Measurements from ENCODE around the gene ZMYM2.
"Not testable (repeated sequence)": the region's sequence is repeated elsewhere in the genome, so short reads cannot be mapped to it uniquely, and the experiment has no call there.

ZMYM2 gene

DNA sequence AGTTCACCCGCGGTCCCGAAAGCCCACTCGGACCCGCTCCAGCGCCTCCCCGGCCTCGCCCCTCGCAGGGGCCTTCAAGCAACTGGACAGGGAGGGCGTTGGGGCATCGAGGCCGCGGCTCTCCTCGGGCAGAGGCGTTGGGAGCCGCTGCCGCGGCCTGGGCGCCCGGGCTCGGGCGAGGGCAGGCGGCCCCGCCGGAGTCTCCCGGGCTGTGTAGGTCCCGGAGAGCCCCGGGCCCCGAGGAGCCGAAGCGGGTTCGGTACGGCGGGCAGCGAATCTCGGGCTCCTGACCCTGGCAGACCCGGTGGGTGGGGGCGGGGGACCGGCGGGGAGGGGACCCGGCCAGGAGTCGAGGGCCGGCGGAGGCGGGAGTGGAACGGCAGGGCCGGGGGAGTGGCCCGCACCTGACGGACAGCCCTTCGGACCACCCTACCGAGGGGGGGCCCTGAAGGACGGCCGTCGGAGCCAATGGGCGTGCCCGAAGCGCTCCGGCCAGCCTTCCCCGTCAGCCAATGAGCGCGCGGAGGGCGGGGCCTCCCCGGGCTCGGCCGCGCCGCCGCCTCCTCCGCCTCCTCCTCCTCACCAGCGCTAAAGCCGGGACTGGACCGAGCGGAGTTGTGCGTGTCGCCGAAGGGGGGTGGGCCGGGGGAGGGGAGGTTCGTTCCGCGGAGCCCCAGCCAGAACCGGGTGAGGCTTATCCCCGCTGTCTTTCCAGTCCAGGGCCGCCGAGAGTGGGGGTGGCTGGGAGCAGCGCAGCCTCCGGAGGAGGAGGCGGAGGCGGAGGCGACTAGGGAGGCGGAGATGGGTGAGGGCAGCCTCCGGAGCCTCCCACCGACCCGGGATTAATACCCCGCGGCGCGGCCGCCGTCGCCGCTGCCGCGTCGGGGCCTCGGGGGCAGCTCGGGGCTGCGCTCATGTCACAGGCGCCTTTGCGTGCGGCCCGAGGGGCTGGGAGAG is at the start of gene ZMYM2:
Gene ZMYM2 (plus strand): TSS at position 573 of the 957 bp plus-strand sequence. CDS start 34,346 bp downstream, outside the sequence.
- DNase-seq: peak; percentile 99

DNA sequence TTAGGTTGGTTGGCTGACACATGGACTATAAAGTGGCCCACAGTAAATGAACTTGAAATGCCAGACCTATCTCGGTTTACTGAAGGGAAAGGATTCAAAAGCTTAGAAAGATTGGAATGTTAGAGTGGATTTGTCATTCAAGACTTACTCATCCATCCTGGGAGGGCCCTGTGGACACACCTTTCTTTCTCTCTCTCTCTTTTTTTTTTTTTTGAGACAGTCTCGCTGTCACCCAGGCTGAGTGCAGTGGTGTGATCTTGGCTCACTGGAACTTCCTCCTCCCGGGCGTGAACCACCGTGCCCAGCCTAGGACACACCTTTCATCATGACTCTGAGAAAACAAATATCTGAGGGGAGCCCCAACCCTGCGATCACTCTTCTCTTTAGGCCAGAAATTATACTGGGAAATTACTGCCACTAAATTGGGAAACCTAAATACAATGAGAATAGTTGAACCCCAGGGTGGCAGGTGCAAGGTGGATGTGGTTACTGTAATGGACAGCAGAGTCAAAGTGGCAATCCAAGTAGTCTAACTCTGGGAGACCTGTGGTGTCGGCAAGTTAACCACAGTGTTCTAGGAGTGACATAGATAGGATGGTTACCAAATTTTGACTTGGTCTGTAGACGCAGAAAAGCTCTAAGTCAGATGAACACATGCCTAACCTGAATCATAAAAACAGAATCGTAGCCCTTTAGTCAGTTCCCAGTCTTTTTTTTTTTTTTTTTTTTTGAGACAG is 48.0 kb upstream of the ZMYM2 start:
- no peak for DNase-seq

DNA sequence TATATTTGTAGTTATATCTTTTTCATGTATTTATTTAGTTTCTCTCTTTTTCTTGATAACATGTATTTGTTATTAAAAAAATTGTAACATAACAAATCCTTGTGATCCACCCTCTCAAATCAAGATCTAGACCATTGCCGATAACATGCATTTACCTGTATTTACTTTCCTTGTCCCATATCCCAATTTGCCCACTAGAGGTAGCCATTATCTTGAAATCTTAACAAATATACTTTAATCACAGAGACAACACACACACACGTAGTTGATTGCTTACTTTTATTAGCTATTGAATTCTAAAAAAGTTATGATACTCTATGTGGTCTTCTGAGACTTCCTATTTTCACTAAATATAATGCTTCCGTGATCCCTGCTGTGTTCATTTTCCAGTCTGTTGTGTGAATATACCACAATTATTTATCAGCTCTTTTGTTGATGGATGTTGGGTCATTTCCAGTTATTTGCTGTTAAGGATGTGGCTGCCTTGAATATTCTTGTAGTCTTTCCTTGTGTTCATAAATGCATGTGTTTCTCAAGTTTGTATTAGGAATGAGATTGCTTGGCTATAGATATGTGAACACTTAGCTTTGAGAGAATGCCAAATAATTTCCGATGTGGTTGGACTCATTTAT is 31.3 kb upstream of the ZMYM2 start:
- peak; percentile 2 for DNase-seq

DNA sequence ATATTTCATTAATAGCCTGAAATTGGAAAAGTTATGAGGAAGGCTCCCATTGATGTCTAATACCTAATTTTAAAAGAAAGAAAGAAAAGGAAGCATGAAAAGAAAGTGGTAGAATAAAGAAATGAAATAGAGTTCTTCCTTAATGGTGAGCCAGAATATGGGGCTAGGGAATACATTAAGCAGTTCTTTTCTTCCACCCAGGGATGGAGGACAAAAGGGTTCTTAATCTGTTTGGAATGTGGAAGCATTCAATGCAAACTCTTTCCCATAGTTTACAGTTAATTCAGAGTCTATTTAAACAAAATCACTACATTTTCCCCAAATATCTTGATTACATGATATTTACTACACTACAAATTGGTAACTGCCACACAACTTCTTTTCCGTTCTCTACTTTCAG is 18.4 kb upstream of the ZMYM2 start:
- DNase-seq: no peak

DNA sequence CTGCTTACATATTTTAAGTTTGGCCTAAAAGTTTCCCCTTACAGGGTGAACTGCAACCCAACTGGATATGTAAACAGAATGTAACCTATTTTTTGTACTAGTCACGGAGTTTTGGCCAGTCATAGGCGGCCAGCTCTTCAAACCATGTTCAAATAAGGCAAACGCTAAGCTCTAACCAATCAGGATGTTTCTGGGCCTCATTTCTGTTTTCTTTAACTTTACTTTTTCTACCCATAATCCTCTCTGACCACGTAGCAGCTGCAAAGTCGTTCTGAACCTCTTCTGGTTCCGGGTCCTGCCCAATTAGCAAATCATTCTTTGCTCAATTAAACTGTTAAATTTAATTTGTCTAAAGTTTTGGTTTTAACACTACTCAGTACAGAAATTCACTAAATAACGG is 8.2 kb upstream of the ZMYM2 start:
- no peak for DNase-seq

DNA sequence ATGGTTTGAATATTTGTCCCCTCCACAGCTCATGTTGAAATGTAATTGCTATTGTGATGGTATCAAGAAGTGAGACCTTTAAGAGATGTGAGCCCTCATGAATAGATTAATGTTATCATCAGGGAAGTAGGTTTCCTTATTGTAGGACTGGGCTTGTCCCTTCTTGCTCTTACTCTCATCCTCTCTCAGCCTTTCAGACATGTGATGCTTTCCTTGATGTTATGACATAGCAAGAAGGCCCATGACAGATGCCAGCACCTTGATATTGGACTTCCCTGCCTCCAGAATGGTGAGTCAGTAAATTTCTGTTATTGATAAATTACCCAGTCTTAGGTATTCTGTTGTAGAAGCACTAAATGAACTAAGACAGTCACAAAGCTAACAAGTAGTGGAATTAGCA is 5.7 kb upstream of the ZMYM2 start:
- DNase-seq: no peak

DNA sequence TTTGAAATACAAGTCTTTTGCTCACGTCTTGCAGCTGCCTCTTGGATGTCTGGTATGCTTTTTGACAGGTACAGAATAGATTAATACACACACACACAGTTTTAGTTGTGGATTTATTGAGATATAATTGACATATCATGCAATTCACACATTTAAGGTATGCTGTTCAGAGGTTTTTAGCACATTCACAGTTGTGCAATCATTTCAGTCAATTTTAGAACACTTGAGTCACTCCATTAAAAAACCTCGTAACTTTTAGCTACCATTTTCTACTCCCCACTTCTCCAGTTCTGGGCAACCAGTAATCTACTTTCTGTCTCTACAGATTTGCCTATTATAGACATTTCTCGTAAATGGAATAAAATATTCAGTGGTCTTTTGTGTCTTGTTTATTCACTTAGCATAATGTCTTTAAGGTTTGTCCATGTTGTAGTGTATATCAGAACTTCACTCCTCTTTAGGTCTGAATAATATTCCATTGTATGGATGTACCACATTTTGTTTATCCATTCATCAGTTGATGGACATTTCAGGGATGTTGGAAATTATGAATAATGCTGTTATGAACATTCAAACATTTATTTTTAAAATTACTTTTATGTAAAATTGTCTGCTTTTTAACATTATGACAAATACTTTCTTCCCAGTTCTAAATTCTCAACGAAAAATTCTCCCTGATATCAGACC is 2.5 kb upstream of the ZMYM2 start:
- no peak for DNase-seq

DNA sequence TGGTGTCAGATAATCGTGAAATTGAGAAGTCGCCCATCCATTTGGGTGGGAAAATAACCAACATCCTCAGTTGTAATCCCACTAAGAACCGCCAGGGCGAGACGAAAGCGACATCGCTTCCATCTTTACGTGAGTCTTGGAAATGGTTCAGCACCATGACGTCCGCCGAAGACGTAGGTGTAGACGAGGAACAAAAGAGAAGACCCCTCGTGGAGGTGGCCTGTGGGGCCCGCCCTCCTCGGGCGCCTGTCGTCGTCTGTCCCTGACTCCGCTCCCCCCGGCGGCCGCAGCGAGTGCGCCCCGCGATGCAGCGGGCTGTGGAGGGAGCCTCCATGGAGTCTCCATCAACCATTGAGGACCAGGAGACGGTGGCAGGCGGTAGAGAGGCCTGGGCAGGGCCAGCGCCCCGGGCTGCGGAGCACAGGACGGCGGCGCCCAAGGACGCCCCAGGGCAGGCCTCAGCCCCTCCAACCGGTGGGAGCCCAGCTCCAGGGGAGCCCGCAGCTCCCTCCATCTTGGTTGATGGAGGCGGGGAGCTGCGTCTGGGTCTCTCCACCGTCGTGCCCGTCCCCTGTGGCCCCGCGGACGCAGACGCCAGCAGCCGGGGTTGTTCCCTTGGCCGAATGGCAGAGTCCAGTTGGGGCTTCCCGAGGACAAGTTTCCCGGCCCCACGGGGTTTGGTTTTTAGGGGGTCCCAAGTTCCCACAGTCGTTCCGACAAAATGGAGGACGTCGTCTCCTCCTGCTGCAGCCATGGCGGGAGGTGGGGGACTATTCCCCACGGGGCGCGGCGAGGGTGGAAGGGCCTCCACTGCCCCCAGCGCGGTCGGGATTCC is 990 bp upstream of the ZMYM2 start:
- DNase-seq: peak; percentile 71

DNA sequence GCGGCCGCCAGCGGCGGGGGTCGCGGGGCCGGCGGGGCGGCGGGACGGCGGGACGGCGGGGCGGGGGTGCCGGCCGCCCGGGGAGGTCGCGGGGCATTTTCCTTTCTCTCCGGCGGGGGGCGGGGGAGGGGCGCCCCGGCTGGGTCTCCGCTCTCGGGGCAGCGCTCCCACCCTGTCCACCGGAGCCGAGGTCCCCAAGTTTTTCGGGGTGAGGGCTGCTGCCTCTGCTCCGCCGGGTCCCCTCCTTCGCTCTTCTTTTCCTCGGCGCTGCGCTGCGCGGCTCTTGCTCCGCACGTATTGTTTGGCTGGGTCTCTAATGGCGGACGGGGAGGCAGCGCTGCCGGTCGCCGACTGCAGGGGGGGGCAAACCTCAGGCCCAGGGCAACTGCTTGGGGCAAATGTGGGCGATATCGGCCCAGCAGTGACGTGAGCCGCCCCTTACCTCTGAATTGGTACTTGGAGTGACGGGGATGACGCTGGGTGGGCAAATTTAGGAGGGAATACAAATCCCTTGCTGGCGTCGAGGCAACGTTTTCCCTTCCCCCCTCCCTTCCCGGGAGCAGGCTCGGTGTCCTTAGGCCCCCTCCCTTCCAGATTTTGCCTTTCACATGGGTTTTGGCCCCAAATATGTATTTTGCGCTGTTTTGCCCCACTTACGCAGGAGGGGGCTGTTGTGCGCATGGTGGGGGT is 759 bp downstream of the ZMYM2 start:
- peak; percentile 51 for DNase-seq

DNA sequence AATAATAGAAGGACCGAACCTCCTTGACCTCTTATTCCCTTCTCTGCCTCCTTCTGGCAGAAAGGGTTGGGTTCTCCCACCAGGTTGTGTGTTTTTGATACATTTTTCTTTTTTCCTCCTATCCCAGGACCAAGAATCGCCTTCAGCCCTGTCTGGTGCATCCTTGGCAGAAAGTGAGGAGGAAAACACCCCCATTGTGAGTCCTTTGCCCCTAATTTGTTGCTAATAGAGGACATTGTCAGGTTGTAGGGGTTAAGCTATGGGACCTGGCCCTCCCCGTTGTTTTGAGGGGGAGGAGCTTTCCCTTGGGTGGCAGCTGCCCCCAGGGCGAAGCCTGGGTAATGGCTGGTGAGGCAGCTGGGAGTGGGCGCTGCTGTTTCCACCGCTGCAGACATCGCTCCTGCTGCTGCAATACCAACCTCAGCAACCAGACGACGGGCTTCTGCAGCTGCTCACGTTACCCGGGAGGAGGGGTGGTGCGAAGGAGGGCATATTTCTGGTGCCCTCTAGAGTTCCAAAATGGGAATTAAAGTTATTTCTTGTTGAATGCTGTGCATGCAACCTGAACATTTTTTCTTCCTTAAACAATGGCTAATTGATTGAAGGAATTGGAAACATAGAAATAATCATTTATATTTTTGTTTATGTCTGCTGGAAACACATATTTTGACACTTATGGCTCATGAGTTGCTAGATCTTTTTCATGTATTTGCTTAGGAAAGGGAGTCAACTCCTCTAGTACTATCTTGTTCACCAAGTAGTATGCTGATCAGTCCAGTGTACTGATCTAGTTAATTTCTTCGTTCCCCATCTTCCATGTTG is 1.5 kb downstream of the ZMYM2 start:
- peak; percentile 92 for DNase-seq

DNA sequence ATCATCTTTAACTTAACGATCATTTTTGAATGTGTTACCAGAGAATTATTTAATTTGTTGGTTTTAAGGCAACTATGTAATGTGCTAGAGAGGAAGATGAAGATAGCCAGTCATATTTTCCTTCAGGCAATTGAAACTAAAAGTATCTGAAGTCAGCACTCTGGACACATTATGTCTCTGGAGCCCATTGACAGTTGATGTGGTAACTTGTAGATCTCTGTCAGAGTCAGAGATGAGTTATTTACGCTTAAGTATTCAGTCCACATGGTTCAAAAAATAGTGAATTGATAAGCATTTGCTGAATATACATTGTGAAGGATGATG is 2.1 kb downstream of the ZMYM2 start:
- DNase-seq: no peak

DNA sequence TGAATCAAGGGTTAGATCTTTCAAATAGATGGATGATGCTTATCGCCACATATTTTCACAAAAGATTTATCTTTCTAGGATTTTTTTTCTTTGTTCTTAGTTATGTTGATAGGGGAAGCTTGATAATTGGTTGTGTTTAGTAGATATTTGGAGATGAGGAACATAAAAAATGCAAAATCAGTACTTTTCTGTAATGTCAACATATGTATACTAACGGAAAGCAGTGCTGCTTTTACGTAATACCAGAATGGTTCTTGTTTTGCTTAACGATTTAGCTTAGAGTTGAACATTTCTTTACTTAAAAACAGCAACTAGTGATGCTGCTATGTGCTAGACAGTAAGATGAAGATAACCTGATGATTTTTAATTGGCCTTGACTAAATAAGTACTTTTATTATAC is 3.0 kb downstream of the ZMYM2 start:
- no peak for DNase-seq

DNA sequence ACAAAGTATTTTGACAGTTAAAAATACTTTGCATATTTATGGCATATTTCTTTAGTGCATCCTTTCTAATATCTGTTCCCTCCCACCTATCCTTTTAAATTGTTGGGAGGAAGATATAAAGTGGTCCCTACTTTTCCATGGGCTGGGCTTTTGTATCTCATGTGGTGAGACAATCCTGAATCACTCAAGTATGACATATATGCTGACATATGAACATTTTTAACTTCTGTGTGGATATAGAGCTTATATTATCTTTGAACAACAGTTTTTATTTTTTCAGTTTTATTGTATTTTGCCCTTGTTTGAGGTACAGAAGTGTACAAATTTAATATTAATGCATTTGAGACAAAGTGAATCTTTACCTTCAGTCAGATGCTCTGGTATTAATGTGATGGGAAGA is 3.4 kb downstream of the ZMYM2 start:
- no peak for DNase-seq

DNA sequence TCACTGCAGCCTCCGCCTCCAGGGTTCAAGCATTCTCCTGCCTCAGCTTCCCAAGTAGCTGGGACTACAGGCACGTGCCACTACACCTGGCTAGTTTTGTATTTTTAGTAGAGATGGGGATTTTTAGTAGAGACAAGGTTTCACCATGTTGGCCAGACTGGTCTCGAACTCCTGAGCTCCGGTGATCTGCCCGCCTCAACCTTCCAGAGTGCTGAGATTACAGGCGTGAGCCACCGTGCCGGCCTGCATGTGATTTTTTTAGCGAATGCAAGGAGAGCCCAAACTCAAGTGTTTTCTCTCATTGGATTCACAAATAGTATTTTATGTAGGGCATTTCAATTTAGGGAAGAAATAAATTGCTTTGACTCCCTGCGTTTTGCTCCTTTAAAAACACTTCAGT is 4.4 kb downstream of the ZMYM2 start:
- no peak for DNase-seq

DNA sequence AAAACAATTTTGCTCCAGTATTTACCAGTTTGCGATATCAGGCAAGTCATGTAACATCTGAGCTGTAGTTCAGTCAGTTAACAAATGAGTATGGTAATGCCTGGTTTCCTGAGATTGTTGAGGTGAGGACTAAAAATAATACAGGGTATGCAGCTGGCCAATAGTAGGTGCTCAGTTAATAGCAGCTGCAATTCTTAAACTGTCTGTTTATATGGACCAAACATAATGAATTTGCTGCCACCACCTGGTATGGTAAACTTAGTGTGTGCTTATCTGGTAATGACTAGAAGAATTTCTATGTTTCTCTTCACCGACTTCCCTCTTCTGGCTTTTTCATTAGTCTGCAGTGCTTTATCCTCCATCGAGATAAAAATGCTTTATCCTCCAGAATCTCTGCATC is 9.1 kb downstream of the ZMYM2 start:
- DNase-seq: no peak

DNA sequence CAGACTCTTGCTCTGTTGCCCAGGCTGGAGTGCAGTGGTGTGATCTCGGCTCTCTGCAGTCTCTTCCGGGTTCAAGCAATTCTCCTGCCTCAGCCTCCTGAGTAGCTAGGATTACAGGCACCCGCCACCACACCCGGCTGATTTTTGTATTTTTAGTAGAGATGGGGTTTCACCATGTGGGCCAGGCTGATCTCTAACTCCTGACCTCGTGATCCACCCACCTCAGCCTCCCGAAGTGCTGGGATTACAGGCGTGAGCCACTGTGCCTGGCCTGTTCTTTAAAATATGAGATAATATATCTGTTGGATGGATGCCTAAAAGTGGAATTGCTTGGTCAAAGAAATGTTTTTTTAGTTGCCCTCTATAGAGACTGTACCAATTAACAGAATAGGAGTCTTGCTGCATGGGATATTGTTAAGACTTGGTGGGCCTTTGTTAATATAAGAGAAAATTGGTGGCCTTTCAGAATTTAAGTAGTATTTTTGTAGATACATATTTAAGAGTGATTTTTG is 16.0 kb downstream of the ZMYM2 start:
- not testable (repeated sequence) for DNase-seq

DNA sequence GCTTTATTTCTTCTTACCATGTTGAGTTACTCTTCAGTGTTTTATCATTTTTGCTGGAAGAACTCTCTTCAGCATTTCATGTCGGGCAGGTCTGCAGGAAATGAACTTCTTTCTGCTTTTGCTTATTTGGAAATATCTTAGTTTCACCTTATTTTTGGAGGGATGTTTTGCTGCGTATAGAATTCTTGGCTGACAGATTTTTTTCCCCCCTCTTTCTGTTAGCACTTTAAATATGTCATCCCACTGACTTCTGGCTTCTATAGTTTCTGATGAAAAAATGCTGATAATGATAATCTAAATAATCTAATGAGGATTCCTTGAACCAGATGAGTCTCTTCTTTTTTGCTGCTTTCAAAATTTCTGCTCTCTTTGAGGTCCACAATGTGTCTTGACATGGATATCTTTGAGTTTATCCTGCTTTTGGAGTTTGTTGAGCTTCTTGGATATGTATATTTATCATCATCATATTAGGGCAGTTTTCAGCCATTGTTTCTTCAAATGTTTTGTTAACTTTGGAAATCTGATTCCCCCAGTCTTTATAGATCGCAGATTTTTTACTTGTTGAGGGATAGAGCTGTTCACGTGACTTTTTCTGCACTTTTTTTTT is 20.4 kb downstream of the ZMYM2 start:
- no peak for DNase-seq

DNA sequence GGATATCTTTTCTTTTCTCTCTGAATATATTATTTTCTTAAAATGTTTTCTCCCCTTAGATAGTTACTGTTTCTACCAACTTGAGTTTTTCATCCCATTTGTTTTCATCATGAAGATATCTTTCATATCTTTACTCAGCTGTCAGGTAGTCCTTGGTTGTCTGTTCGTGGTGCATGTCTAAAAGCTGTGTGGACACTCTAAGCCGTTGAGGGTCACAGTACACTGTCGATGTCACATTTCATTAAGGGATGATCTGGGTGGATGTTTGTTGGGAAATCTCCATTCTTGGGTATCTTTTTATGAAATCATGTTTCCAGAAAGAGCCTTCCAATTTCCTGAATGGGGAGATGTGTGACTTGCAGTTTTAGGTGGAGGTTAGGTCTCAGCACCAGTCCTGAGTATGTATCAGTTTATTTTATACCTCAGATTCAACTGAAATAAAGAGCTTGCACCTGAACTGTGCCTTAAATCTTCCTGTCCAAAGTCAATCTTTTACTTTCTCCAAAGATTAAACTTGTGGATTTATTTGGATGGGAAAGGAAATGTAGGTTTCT is 23.2 kb downstream of the ZMYM2 start:
- no peak for DNase-seq

DNA sequence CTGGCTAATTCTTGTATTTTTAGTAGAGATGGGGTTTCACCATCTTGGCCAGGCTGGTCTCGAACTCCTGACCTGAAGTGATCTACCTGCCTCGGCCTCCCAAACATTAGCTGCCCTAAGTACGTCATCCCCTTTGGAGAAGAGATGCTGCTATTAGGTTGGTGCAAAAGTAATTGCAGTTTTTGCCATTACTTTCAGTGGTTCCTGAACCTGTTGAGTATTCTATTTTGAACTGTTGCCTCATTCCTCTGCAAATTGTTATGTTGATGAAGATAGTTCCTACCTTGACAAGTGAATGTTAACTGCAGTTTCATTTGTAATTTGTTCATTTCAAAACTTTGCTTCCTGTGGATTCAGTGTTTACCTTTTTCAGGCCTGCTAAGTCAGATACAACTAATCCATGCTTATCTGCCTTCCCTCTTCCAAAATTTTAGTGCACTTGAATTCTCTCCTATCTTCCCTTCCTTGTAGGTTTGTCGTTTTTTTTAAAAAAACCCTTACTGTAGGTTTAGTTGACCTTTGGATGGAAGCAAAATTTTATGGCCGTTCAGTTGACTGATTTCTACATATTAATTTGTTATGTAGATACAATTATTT is 24.0 kb downstream of the ZMYM2 start:
- DNase-seq: no peak
